SH-SY5Y (cell line): ENCODE measurements around the gene HRH3.

Experiments used
- GATA2 ChIP-seq: IDR thresholded peaks from 2 replicates; pipeline ENCODE4 v1.6.1; 2011; ENCODE audit warnings: mild to moderate bottlenecking, low read depth, low read length
- GATA3 ChIP-seq: IDR thresholded peaks from 2 replicates; pipeline ENCODE4 v1.6.1; 2011; ENCODE audit warnings: low read depth, mild to moderate bottlenecking, low read length, moderate library complexity

- no peak for TF ChIP-seq GATA2
- TF ChIP-seq GATA3, result no peak
Observed at GRCh38 chr20:62211216-62211615, 8.9 kb downstream of the HRH3 start.
